GM15510 (cell line): ENCODE results near the gene SLC9B1.

Experiments used
- POLR2A ChIP-seq: IDR thresholded peaks from 3 replicates; pipeline ENCODE4 v1.6.1; 2011; ENCODE audit warnings: borderline replicate concordance; ENCODE audit not compliant: insufficient read length; ENCODE audit errors: extremely low read depth

Gene SLC9B1

DNA sequence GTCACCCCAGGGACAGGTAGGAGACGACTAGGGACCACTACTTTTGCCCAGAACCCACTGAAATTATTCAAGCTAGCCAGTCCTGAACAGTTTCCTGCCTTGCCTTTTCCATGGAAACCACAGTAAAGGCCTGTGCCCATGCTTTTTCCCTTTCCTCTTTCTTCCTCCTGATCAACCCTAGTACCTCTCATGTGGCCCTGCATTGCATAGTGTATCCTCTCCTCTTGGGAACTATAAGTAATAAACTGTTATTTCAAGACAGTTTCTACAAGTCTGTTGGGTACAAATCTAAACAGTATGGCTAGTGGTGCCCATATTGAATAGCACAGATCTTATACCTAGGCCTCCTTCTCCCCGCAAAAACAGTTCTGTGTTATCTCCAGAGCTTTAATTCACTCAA, 136.2 kb downstream of the SLC9B1 start:
- TF ChIP-seq POLR2A, result no peak

DNA sequence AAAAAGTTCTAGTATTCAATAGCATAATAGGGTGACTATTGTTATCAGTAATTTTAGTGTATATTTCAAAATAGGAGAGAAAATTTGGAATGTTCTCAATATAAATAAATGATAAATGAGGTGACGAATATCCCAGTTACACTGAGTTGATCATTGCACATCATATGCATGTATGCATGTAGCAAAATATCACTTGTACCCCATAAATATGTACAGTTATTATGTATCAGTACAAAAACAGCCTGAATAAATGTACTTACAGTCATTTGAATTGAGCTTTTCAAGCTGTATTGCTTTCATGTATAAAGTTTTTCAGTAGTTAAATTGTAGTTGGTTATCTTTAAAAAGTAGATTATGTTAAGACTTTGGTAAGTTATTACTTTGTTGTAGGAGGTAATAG, 138.2 kb downstream of the SLC9B1 start:
- TF ChIP-seq POLR2A, result no peak

DNA sequence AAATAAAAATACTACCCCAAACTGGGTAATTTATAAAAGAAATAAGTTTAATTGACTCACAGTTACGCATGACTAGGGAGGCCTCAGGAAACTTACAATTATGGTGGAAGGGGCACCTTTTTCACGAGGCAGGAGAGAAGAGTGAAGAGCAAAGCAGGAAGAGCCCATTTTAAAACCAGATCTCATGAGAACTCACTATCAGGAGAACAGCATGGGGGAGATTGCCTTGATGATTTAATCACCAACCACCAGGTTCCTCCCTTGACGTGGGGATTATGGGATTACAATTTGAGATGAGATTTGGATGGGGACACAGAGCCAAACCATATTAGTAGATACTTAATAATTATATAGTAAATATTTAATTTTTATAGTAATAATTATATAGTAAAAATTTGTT, 140.6 kb downstream of the SLC9B1 start:
- no peak for TF ChIP-seq POLR2A

DNA sequence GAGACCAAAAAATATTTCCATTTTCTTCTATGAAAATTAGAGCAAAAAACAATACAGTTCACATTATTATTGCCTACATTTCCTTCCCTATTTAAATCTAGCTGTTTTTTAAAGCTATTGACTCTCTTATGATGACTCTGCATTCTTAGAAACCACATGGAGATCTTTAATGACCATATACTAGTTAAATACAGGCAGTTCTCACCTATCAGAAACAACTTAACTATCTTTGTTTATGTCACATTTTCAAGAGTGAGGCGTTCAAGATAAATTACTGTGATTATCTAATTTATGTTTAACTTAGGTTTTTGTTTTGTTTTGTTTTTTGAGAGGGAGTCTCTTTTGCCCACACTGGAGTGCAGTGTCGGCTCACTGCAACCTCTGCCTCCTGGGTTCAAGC, 147.7 kb downstream of the SLC9B1 start:
- TF ChIP-seq POLR2A, result no peak

DNA sequence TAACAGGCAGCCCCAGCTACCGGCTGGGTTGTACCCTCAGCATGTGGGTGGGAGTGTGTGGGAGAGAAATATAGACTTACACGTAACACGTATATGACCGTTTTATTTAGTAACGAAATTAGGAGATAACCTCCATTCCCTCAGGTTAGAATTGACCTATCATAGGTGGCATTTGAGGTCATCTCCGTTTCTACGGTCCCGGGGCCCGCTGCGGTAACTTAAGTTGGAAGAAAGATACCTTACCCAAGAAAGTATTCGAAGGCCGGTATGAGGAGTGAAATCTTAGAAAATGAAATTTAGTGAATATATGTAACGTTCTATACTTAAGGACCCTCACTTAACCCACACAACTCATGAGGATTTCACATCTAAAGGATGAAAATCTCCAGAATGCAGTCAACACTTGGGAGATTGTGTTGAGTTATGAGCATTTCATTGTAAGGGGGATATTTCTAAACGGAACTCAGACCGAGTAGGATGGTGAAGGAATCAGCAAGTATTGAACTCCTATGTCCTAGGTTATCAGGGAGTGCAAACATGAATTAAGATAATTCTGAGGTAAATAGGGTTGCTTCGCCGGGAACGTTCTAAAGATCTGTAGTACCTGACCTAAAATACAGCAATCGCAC, 149.8 kb downstream of the SLC9B1 start:
- TF ChIP-seq POLR2A, result no peak

DNA sequence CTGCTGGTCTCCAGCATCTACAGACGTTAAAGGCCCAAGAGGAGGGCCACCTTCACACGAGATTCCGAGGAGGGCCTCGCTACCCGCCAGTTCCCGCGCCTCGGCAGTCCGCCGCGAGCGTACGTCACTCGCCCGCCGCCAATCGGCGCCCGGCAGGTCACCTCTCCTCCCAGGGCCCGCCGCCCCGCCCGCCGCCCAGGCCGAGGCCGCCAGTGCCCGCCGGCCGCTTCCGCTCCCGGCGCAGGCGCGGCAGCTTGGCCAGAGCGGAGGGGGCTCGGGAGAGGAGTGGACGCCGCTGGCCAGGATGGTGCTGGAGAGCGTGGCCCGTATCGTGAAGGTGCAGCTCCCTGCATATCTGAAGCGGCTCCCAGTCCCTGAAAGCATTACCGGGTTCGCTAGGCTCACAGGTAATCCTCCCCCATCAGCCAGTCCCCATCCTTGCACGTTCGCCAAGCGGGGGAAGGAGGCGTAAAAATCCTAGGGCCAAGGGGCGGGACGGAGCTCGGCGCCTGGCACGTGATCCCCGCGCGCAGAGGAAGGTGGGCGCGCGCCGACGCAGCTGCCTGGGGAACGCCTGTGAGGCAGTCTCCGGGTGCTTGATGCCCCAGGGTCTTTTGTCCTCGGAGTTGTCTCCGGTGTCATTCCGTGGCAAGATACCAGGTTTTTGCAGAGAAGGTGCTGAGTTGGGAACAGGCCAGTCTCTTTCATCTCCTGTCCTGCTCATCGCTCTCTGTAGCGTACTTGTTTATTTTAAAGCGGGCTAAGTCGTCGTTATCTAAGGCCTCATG, 150.5 kb downstream of the SLC9B1 start, which contains the start of gene CISD2:
Gene CISD2 (plus strand): TSS at position 212 of the 788 bp plus-strand sequence. CDS start 93 bp downstream, at position 305.
- TF ChIP-seq POLR2A, result peak; percentile 94

DNA sequence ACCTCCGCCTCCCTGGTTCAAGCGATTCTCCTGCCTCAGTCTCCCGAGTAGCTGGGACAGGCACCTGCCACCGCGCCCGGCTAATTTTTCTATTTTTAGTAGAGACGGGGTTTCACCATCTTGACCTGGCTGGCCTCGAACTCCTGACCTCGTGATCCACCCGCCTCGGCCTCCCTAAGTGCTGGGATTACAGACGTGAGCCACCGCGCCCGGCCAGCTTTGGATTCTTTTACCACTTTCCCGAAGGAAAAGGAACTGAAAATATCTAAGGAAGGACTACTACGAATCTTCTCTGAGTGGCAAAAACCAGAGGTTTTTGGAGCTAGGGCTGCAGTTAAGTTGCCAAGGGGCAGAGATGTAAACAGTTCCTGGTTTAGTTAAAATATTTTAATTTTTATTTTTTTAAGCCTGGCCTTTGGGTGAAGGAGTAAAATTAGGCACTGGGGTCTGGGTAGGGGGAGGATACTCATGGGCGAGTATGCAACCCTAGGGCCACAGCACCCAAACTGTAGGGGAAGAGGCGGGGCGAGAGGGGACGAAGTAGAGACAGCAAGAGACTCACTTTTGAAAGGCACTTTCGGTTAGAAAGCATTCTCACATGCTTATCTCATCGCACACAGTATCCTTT, 151.2 kb downstream of the SLC9B1 start:
- TF ChIP-seq POLR2A, result no peak

DNA sequence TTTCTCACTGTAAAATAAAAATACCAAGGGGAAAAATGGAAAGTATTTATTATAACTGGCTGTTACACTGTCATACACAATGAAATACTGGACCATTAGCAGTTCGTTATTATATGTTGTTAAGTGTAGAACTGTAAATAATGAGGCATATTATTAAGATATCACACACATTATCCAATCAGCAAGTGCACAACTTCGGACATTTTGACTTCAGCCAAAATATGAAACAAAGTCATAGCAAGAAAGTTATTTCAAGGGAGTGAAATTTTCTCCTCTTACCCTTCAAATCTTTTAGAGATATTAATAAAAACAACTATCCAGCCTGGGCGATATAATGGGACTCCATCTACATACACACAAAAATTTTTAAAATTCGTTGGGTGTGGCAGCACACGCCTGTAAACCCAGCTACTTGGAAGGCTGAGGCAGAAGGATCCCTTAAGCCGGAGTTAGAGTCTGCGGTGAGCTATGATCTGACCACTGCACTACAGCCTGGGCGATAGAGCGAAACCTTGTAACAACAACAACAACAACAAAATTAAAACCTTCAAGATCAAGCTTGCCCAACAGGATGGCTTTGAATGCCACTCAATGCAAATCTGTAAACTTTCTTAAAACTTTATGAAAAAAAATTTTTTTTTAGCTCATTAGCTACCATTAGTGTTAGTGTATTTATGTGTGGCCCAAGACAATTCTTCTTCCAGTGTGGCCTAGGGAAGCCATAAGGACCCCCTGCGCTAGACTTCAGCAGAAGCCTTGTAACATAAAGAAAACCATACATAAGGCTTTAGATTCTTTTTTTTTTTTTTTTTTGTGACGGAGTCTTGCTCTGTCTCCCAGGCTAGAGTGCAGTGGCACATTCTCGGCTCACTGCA, 152.0 kb downstream of the SLC9B1 start:
- no peak for TF ChIP-seq POLR2A

DNA sequence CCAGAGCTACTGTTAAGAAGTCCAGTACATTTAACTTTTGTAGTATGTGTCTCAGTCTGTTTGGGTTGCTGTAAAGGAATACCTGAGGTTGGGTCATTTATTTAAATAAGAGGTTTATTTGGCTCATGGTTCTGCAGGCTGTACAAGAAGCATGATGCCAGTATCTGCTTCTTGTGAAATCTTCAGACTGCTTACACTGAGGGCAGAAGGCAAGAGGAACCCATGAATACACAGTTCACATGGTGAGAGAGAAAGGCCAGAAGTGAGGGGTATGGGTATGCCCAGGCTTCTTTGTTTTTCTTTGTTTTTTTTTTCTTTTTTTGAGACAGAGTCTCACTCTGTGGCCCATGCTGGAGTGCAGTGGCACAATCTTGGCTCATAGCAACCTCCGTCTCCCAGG, 156.8 kb downstream of the SLC9B1 start:
- TF ChIP-seq POLR2A, result no peak

DNA sequence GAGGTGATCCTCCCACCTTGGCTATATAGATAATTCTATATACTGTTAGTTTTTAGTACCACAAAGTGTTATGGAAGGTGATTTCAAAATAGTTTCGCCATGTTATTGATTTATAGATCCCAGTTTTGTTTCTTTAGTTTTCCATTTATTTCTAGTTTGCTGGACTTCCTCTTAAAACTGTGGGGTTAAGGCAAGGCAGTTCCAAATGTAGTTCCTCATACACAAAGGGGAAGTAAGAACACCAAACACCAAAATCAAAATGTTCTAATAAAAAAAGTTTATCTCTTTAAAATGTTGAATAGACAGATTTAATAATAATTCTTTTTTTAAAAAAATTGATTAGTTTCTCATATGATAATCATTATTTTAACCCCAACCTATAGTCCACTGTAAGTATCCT, 157.5 kb downstream of the SLC9B1 start:
- no peak for TF ChIP-seq POLR2A

DNA sequence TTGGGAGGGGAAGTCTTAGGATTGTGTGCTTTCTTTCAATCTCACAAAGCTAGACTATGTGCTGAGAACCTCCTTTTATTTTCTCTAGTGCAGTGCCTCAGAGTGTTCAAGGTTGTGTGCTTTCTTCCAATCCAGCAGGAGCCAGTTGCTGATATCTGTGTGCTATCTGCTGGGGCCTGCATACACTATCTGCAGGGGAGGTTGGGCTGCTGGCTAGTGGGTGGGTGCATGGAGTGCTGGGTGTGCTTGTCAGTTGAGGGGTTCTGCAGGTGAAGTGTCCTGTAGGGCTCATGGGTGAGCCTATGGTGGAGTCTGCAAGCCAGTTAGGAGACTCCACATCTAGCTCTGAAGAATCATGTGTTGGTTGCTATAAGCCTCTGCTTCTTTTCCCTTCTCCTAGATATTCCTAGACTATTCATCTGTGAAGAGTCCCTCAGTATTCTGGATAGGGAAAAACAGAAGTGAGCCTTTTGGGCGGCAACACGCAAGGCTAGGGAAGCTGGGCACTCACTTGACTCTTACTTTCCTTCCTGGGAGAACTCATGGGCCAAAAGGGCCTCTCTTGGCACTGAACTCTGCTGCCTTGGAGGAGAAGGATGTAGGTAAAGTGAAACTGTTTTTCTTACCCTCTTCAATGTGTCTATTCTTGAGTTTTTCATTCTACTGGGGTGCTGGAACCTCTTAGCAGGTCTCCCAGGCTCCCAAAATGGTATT, 158.7 kb downstream of the SLC9B1 start:
- no peak for TF ChIP-seq POLR2A

DNA sequence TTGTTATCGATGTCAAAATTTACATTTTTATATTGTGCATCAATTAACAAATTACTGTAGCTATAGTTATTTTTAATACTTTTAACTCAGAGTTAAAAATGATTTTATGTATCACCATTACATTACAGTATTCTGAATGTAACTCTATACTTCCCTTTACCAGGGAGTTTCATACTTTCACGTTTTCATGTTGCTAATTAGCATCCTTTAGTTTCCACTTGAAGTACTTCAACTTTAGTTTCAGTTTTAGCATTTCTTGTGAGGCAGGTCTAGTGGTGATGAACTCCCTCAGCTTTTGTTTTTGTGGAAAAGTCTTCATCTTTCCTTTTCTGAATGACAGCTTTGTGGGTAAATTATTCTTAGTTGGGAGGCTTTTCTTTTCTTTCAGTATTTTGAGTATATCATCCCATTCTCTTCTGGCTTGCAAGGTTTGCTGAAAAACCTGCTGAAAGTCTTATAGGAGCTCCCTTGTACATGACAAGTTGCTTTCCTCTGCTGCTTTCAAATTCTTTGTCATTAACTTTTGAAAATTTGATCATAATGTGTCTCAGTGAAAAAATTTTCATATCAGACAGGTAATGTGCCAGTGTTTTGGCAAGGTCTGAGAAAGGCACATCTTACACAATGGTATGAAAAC, 160.6 kb downstream of the SLC9B1 start:
- no peak for TF ChIP-seq POLR2A
